ENCODE results near the gene CDHR2. TPM values are rescaled to one million over a fixed set of nuclear protein-coding genes. Genes with fewer than 3 reads are reported as not detected.

Gene CDHR2
- total and polyA plus RNA-seq, 2 donors (not counting 3 experiments of a cell fraction or from before 2014, with no cell fraction given), result not detected

DNA sequence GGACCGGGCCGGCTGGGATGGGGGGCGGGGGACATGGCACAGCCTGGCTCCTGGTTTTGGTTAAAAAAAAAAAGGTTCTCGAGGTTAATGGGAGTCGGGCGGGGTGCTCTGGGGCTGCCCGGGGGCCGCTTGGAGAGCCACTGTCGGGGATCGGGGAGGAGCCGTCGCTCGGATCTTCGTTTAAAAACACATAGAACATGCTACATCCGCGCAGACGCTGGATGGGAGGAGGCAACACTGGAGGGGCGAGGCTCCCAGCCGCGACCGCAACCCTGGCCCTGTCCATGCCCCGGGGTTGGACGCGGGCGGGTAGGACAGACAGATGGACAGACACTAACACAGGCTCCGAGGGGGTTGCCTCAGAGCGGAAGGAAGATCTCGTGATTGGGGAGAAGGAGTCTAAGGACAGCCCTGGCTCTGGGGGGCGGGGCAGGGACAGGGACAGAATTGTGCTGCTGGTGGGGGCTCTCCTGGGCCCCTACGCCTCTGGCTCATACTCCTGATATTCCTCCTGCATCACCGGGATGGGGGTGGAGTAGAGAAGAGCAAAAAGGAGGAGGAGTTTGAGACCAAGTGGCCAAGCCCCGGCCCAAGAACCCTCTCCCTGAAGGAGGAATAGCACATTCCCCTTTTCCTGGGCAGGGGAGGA lies 71.3 kb downstream of the CDHR2 start:
- no peak overlapping the region for H3K9ac ChIP-seq (replicated peaks; ENCODE audit: extremely low read depth, insufficient read depth, low read length)
- peaks cover 13% of the 10 kb centered on the region for H3K4me1 ChIP-seq (ENCODE audit: control insufficient read depth, extremely low read depth, insufficient read depth, low read length)
- H3K4me3 ChIP-seq (replicated peaks in 1 of 3; ENCODE audit: insufficient read depth in 1 of 3, low read depth in 1 of 3, low read length in 3 of 3), result no peak overlapping the region
- H2AFZ ChIP-seq (ENCODE audit: low read depth, low read length), result peak overlapping the region; percentile 24
- peaks cover 34 to 35% of the 10 kb centered on the region in 2 experiments for H3K27me3 ChIP-seq (ENCODE audit: control insufficient read depth in 2 of 2, insufficient read depth in 2 of 2, low read length in 2 of 2)
- no TSS peak for BruUV-seq (replicated peaks)
- H3K36me3 ChIP-seq (ENCODE audit: control insufficient read depth in 2 of 2, extremely low read depth in 1 of 2, insufficient read depth in 2 of 2, low read length in 2 of 2), result no peaks in the 10 kb centered on the region
- H3K27ac ChIP-seq (ENCODE audit: insufficient read depth, low read depth, low read length), result no peak overlapping the region
- H3K9me3 ChIP-seq (replicated peaks; ENCODE audit: control insufficient read depth, insufficient read depth, low read length), result no peaks in the 10 kb centered on the region
- DNase-seq (ENCODE audit: low read depth, low spot score), result no peak
- no peaks in the 10 kb centered on the region for H4K20me1 ChIP-seq (replicated peaks; ENCODE audit: control insufficient read depth, extremely low read depth, insufficient read depth, low read length)
- FAIRE-seq, result no peak
- no peaks in the 10 kb centered on the region for H3K9me1 ChIP-seq (replicated peaks; ENCODE audit: control insufficient read depth, extremely low read depth, insufficient read depth, low read length)
- TF ChIP-seq EZH2 (IDR thresholded peaks at IDR 0.05; ENCODE audit: borderline replicate concordance, low read depth, low read length, severe bottlenecking) (peak; percentile 54), MYC (IDR thresholded peaks at IDR 0.05; ENCODE audit: low read depth, low read length) (no peak)
- dilution Hi-C loops (cut with MboI; ENCODE audit: extremely low pct_ligation_motif_present, low sequenced_read_pairs) (no loop called here), intact Hi-C loops (cut with micrococcal nuclease) (loop anchor here (1.0 kb wide), 1 partner anchor 10 kb away; the partner anchor contains the start of genes EIF4E1B and SNCB)
- H3K4me2 ChIP-seq (ENCODE audit: insufficient read depth, low read length), result no peak overlapping the region
- CTCF ChIA-PET, result interaction anchor here (1.8 to 2.1 kb wide), 2 partner anchors 10 to 40 kb away, joined by 7 to 11 read pairs; partner anchors contain the start of genes EIF4E1B and SNCB
- POLR2A ChIA-PET, result interaction anchor here (0.5 to 0.6 kb wide), 2 partner anchors 13 to 71 kb away, joined by 6 to 7 read pairs; partner anchors contain the start of gene CDHR2
- no peaks in the 10 kb centered on the region for H3K79me2 ChIP-seq (ENCODE audit: control insufficient read depth, insufficient read depth, low read length)

DNA sequence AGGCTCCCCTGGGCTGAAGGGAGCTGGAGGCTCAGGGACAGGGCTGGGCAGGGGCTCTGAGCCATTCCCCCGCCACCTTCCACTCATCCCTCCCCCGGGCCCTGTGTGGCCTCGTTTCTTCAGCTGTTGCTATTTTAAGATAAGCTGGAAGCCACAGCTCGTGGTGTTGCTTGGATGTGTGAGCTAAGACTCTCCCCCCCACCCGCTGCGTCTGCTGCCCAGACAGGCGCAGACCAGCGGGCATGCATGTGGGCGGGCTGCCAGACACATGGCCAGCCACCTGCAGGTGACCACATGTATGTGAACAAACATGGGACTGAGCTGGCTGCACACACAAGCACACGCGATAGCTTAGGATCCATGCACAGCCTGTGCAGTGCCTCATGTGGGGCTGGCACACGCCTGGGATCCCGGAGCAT lies 72.5 kb downstream of the CDHR2 start:
- Histone ChIP-seq H3K79me2 (ENCODE audit: control insufficient read depth, insufficient read depth, low read length) (no peaks in the 10 kb centered on the region), H3K9me1 (replicated peaks; ENCODE audit: control insufficient read depth, extremely low read depth, insufficient read depth, low read length) (no peaks in the 10 kb centered on the region), H2AFZ (ENCODE audit: low read depth, low read length) (no peak overlapping the region), H3K4me3 (replicated peaks in 1 of 3; ENCODE audit: insufficient read depth in 1 of 3, low read depth in 1 of 3, low read length in 3 of 3) (no peak overlapping the region), H3K9me3 (replicated peaks; ENCODE audit: control insufficient read depth, insufficient read depth, low read length) (no peaks in the 10 kb centered on the region), H3K36me3 (ENCODE audit: control insufficient read depth in 2 of 2, extremely low read depth in 1 of 2, insufficient read depth in 2 of 2, low read length in 2 of 2) (no peaks in the 10 kb centered on the region), H3K27ac (ENCODE audit: insufficient read depth, low read depth, low read length) (no peak overlapping the region), H3K9ac (replicated peaks; ENCODE audit: extremely low read depth, insufficient read depth, low read length) (no peak overlapping the region), H4K20me1 (replicated peaks; ENCODE audit: control insufficient read depth, extremely low read depth, insufficient read depth, low read length) (no peaks in the 10 kb centered on the region), H3K4me2 (ENCODE audit: insufficient read depth, low read length) (no peak overlapping the region), H3K27me3 (ENCODE audit: control insufficient read depth in 2 of 2, insufficient read depth in 2 of 2, low read length in 2 of 2) (peaks cover 39 to 45% of the 10 kb centered on the region in 2 experiments), H3K4me1 (ENCODE audit: control insufficient read depth, extremely low read depth, insufficient read depth, low read length) (peaks cover 7% of the 10 kb centered on the region)
- FAIRE-seq (no peak), DNase-seq (ENCODE audit: low read depth, low spot score) (no peak)
- CTCF ChIA-PET, result interaction anchor here (0.9 to 2.7 kb wide), 9 partner anchors 9 to 84 kb away, joined by 3 to 11 read pairs (median 5); partner anchors contain the start of genes EIF4E1B, RNF44, SNCB and TSPAN17
- TF ChIP-seq CTCF (IDR thresholded peaks at IDR 0.05; ENCODE audit: extremely low read depth in 1 of 2, insufficient read depth in 1 of 2, low read depth in 1 of 2, low read length in 2 of 2) (no peak), MYC (IDR thresholded peaks at IDR 0.05; ENCODE audit: low read depth, low read length) (no peak), POLR2A (IDR thresholded peaks at IDR 0.05; ENCODE audit: low read depth, low read length) (no peak), POLR2AphosphoS5 (IDR thresholded peaks at IDR 0.05; ENCODE audit: insufficient read depth, low read depth, low read length) (no peak), FOS (IDR thresholded peaks at IDR 0.05; ENCODE audit: borderline replicate concordance, insufficient read depth, low read length) (no peak), GATA2 (IDR thresholded peaks at IDR 0.05; ENCODE audit: insufficient read depth, insufficient read length, low read depth, low read length) (no peak), EZH2 (IDR thresholded peaks at IDR 0.05; ENCODE audit: borderline replicate concordance, low read depth, low read length, severe bottlenecking) (no peak), JUN (IDR thresholded peaks at IDR 0.05; ENCODE audit: borderline replicate concordance, insufficient read depth, insufficient read length, low read depth) (no peak)
- TF ChIP-seq, protein P1, sequence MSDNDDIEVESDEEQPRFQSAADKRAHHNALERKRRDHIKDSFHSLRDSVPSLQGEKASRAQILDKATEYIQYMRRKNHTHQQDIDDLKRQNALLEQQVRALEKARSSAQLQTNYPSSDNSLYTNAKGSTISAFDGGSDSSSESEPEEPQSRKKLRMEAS (IDR thresholded peaks at IDR 0.05; ENCODE audit: insufficient read depth, insufficient read length), result no peak
- no TSS peak for BruUV-seq (replicated peaks)
- intact Hi-C loops (cut with micrococcal nuclease), result no loop called here
- dilution Hi-C loops (cut with MboI; ENCODE audit: extremely low pct_ligation_motif_present, low sequenced_read_pairs), result no loop called here
- POLR2A ChIA-PET, result no interaction called here

Measured in endothelial cell of umbilical vein (primary cell).